SK-N-MC (cell line): ENCODE results near the gene RBL1.
"Not testable (repeated sequence)": the region's sequence is repeated elsewhere in the genome, so short reads cannot be mapped to it uniquely, and the experiment has no call there.

Experiments used
- DNase-seq: peaks from one replicate; pipeline ENCODE4 v3.0.0-alpha.2; 2011; ENCODE audit warnings: low read depth, low spot score
- H3K27ac ChIP-seq: fragments of 200-600 bp; sonication (generic); 2 replicates; pipeline ENCODE4 v1.5.1; 2016; ENCODE audit warnings: mixed run types
- H3K36me3 ChIP-seq: fragments of 200-600 bp; sonication (generic); 2 replicates; pipeline ENCODE4 v1.6.1; 2017; ENCODE audit warnings: antibody characterized with exemption, low read length, mixed read lengths; ENCODE audit not compliant: insufficient read depth
- H3K4me3 ChIP-seq: fragments of 200-600 bp; sonication (generic); 2 replicates; pipeline ENCODE4 v1.5.1; 2016
- H3K9ac ChIP-seq: fragments of 200-600 bp; sonication (generic); 2 replicates; pipeline ENCODE4 v1.8.0; 2017; ENCODE audit warnings: mixed run types, mixed read lengths; ENCODE audit not compliant: insufficient read length
- H3K9me3 ChIP-seq: fragments of 200-600 bp; sonication (generic); 2 replicates; pipeline ENCODE4 v1.6.1; 2017; ENCODE audit warnings: low read depth, mild to moderate bottlenecking, antibody characterized with exemption, low read length, moderate library complexity, mixed read lengths
- EZH2 ChIP-seq: fragments of 200-600 bp; sonication (generic); IDR thresholded peaks from one replicate; pipeline ENCODE4 v1.6.1; 2017; ENCODE audit warnings: antibody characterized with exemption
- FOXP2 ChIP-seq: optimal IDR thresholded peaks from 2 replicates; pipeline ENCODE3; 2011; ENCODE audit warnings: mild to moderate bottlenecking, moderate library complexity; ENCODE audit not compliant: insufficient read depth; ENCODE audit errors: extremely low read length, control extremely low read depth
- POLR2AphosphoS5 ChIP-seq: IDR thresholded peaks from 2 replicates; pipeline ENCODE4 v1.6.1; 2012; ENCODE audit warnings: mild to moderate bottlenecking, low read depth, low read length, borderline replicate concordance

Gene RBL1

DNA sequence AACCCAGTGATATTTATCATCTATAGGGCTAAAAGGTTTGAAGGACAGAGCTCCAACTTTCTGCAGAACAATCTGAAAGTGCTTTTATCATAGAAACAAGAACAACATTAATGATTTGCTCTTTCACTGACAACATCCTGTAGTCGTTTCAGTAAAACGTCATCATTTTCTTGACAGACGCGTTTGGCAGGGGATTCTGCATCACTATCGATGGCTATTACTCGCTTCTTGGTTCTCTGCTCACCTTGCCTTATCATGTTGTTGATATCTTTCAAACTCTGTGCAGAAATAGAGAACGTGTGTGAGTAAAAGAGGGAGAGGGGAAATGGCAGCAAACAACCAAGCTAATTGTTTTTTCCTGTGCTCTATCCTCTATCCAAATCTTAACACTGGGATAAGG lies 97.1 kb downstream of the RBL1 start:
- H3K9me3 ChIP-seq = no peaks in the 10 kb centered on the region
- H3K4me3 ChIP-seq = no peak overlapping the region
- peaks cover 50% of the 10 kb centered on the region for H3K36me3 ChIP-seq
- no peak for DNase-seq
- no peak for TF ChIP-seq FOXP2
- no peak for TF ChIP-seq EZH2
- no peak for TF ChIP-seq POLR2AphosphoS5
- no peak overlapping the region for H3K9ac ChIP-seq
- H3K27ac ChIP-seq = no peak overlapping the region

DNA sequence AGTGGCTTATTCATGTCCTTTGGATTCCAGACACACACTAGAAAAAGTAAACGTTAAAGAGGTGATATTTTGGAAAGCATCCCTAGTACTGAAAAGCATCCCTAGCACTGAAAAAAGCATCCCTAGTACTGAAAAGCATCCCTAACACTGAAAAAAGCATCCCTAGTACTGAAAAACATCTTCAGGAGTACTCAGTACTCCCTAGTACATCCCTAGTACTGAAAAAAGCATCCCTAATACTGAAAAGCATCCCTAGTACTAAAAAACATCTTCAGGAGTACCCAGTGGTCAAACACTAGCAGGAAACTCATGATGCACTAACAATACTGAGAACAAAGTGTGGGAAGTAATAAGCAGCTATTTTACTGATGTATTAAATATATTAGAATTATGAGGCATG lies 98.7 kb downstream of the RBL1 start:
- H3K9ac ChIP-seq = no peak overlapping the region
- TF ChIP-seq FOXP2 = no peak
- TF ChIP-seq POLR2AphosphoS5 = no peak
- TF ChIP-seq EZH2 = no peak
- H3K4me3 ChIP-seq = no peak overlapping the region
- no peak overlapping the region for H3K27ac ChIP-seq
- no peak for DNase-seq
- H3K36me3 ChIP-seq = peaks cover 40% of the 10 kb centered on the region
- H3K9me3 ChIP-seq = no peaks in the 10 kb centered on the region

DNA sequence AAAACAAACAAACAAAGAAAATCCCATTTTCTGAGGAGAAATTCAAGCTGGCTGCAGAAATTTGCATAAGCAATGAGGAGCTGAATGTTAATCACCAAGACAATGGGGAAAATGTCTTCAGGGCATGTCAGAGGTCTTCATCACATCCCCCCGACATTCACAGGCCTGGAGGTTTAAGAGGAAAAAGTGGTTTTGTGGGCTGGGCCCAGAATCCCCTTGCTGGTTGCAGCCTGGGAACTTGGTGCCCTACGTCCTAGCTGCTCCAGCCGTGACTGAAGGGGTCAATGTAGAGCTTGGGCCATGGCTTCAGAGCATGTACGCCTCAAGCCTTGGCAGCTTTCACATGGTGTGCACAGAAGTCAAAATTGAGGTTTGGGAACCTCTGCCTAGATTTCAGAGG lies 101.6 kb downstream of the RBL1 start:
- H3K4me3 ChIP-seq, H3K9me3 ChIP-seq, H3K9ac ChIP-seq, DNase-seq, H3K27ac ChIP-seq: not testable (repeated sequence)
- H3K36me3 ChIP-seq = peaks cover 40% of the 10 kb centered on the region

DNA sequence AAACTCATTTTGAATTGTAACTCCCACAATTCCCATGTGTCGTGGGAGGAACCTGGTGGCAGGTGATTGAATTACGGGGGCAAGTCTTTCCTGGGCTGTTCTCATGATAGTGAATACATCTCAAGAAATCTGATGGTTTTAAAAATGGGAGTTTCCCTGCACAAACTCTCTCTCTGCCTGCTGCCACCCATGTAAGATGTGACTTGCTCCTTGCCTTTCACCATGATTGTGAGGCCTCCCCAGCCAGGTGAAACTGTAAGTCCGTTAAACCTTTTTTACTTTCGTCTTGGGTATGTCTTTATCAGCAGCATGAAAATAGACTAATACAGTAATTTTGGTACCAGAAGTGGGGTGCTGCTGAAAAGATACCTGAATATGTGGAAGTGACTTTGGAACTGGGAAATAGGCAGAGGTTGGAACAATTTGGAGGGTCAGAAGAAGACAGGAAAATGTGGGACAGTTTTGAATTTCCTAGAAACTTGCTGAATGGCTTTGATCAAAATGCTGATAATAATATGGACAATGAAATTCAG lies 102.9 kb downstream of the RBL1 start:
- H3K27ac ChIP-seq = no peak overlapping the region
- no peak for TF ChIP-seq EZH2
- no peak for TF ChIP-seq POLR2AphosphoS5
- TF ChIP-seq FOXP2 = no peak
- H3K36me3 ChIP-seq = peaks cover 35% of the 10 kb centered on the region
- no peak overlapping the region for H3K4me3 ChIP-seq
- H3K9me3 ChIP-seq = no peaks in the 10 kb centered on the region
- H3K9ac ChIP-seq = no peak overlapping the region
- no peak for DNase-seq

DNA sequence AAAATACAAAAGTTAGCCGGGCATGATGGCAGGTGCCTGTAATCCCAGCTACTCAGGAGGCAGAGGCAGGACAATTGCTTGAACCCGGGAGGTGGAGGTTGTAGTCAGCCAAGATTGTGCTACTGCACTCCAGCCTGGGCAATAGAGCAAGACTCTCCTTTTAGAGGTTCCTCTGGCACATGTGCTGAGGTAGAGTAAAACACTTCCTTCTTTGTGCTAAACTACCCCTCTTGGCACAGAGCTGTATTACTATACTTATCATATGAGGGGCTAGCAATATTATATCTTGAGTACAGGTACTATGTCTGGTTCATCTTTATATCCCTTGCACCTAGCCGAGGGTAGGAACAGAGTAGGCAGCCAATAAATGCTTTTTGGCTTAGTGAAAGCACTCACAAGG lies 104.1 kb downstream of the RBL1 start:
- H3K36me3 ChIP-seq = peaks cover 23% of the 10 kb centered on the region
- TF ChIP-seq FOXP2 (no peak), EZH2 (no peak), POLR2AphosphoS5 (no peak)
- H3K27ac ChIP-seq = no peak overlapping the region
- H3K4me3 ChIP-seq = no peak overlapping the region
- no peaks in the 10 kb centered on the region for H3K9me3 ChIP-seq
- DNase-seq = no peak
- H3K9ac ChIP-seq = no peak overlapping the region

DNA sequence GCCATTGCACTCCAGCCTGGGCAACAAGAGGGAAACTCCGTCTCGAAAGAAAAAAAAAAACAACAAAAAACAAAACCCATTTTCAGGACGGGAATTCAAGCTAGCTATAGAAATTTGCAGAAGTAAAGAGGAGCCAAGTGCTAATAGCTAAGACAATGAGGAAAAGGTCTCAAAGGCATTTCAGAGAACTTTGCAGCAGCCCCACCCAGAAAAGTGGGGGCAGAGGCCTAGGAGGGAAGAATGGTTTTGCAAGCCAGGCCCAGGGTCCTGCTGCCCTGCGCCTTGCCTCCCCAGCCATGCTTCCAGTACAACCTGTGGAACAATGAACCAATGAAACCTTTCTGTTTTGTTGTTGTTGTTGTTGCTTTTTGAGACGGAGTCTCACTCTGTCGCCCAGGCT lies 106.0 kb downstream of the RBL1 start:
- TF ChIP-seq EZH2 (no peak), POLR2AphosphoS5 (no peak), FOXP2 (no peak)
- no peak overlapping the region for H3K9ac ChIP-seq
- peaks cover 6% of the 10 kb centered on the region; the same call in 1 of the 2 replicates for H3K36me3 ChIP-seq
- DNase-seq = no peak
- H3K4me3 ChIP-seq = no peak overlapping the region
- no peaks in the 10 kb centered on the region for H3K9me3 ChIP-seq
- H3K27ac ChIP-seq = no peak overlapping the region

DNA sequence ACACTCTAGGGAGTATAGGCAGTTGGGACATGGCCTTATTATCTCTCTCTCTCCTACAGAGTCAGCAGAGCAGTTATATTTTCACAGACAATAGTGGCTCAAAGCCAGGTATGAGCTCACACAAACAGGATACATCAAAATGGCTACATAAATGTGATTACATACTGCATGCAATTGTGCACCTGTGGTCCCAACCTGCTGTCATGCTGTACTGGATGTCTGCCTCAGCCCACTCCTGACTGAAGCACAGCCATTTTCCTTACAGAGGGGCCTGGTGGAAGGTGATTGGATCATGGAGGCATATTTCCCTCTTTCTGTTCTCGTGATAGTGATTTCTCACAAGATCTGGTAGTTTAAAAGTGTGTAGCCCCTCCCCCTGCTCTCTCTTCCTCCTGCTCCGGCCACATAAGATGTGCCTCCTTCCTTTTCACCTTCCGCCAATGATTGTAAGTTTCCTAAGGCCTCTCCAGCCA lies 107.3 kb downstream of the RBL1 start:
- no peak for DNase-seq
- no peak for TF ChIP-seq POLR2AphosphoS5
- TF ChIP-seq FOXP2 = no peak
- no peak for TF ChIP-seq EZH2
- H3K9me3 ChIP-seq = no peaks in the 10 kb centered on the region
- no peaks in the 10 kb centered on the region for H3K36me3 ChIP-seq
- H3K27ac ChIP-seq = no peak overlapping the region
- no peak overlapping the region for H3K4me3 ChIP-seq
- H3K9ac ChIP-seq = no peak overlapping the region

DNA sequence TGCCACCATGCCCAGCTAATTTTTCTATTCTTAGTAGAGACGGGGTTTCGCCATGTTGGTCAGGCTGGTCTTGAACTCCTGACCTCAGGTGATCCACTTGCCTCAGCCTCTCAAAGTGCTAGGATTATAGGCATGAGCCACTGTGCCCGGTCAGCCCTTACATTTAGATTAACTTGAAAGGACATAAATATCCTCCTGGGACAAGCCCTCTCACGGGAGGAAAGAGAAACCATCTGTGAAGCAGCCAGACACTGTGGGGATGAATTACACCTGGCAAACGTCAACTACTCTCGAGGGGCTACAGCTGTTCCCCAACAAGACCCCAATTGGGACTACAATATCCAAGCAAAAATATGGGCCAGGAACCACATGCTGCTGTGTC lies 111.5 kb downstream of the RBL1 start:
- no peak for TF ChIP-seq FOXP2
- H3K4me3 ChIP-seq = no peak overlapping the region
- no peak overlapping the region for H3K27ac ChIP-seq
- H3K9ac ChIP-seq = no peak overlapping the region
- H3K36me3 ChIP-seq = no peaks in the 10 kb centered on the region
- no peaks in the 10 kb centered on the region for H3K9me3 ChIP-seq
- no peak for DNase-seq

DNA sequence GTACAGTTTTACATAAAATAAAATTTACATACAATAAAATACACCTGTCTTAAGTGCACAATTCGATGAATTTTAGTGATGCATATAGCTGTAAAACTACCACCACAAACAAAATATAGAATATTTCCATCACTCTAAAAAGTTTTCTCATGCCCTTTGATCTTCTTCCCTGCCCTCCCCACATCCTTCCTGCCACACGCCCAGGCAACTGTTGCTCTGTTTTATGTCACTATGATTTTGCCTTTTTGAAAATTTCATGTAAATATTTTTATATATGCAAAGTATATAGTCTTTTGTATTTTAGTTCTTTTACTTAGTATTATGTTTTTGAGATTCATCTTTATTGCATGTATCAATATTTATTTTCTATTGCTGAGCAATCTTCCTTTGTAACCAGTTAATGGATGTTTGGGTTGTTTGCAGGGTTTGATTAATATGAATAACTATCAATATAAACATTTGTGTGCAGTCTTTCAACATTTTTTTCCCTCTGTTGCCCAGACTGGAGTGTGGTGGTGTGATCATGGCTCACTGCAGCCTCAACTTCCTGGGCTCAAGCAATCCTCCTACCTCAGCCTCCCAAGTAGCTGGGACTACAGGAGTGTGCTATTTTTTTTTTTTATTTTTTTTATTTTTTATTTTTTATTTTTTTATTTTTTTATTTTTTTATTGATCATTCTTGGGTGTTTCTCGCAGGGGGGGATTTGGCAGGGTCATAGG lies 120.5 kb downstream of the RBL1 start:
- Histone ChIP-seq H3K36me3 (no peaks in the 10 kb centered on the region), H3K4me3 (no peak overlapping the region), H3K9me3 (no peaks in the 10 kb centered on the region), H3K9ac (no peak overlapping the region), H3K27ac (no peak overlapping the region; the same call in 1 of the 2 replicates)
- no peak for DNase-seq
- TF ChIP-seq FOXP2 (no peak), EZH2 (no peak), POLR2AphosphoS5 (no peak)
